ENCODE results near the gene SETDB1.

GRCh38 chr1:150890033-150890416 is 36.1 kb upstream of the SETDB1 start:
- TF ChIP-seq CTCF (IDR thresholded peaks at IDR 0.05) (no peak), POLR2A (IDR thresholded peaks at IDR 0.05) (no peak), EP300 (IDR thresholded peaks at IDR 0.05) (no peak), POLR2AphosphoS5 (IDR thresholded peaks at IDR 0.05) (no peak)
